Activated B cell treated with CpG ODN at 0.5 μM for 24 hours (primary cell): Measurements from ENCODE around the gene B3GNT7. TPM values are rescaled to one million over a fixed set of nuclear protein-coding genes. Genes with fewer than 3 reads are reported as not detected.

ENCODE experiments used
- ATAC-seq: fragments of 200-7000 bp; cut with Tn5 transposase; one replicate; pipeline ENCODE4 v1.10.0; 2021; ENCODE audit warnings: low read depth, mild to moderate bottlenecking, moderate library complexity
- CTCF ChIA-PET: fragments of 350-600 bp; sonication (Branson Sonifier 250); formaldehyde crosslinking; loops from one replicate; lab custom pipeline; 2021; ENCODE audit warnings: antibody characterized with exemption; lab: Charles Lee
- POLR2A ChIA-PET: fragments of 350-600 bp; sonication (Branson Sonifier 250); formaldehyde crosslinking; loops from one replicate; lab custom pipeline; 2021; ENCODE audit warnings: antibody characterized with exemption; lab: Charles Lee
- DNase-seq: peaks from one replicate; pipeline ENCODE4 v3.0.0; 2022
- H3K27ac Mint-ChIP-seq: one replicate; pipeline ENCODE4 v1.8.0; 2020; ENCODE audit warnings: mixed read lengths
- H3K27me3 Mint-ChIP-seq: one replicate; pipeline ENCODE4 v1.8.0; 2021; ENCODE audit warnings: mixed read lengths
- H3K36me3 Mint-ChIP-seq: one replicate; pipeline ENCODE4 v1.8.0; 2021; ENCODE audit warnings: low read depth, mixed read lengths
- H3K4me1 Mint-ChIP-seq: one replicate; pipeline ENCODE4 v1.8.0; 2021; ENCODE audit warnings: mixed read lengths
- H3K4me3 Mint-ChIP-seq: one replicate; pipeline ENCODE4 v1.8.0; 2020; ENCODE audit warnings: mild to moderate bottlenecking, mixed read lengths
- H3K9me3 Mint-ChIP-seq: one replicate; pipeline ENCODE4 v1.8.0; 2020; ENCODE audit warnings: mixed read lengths
- CTCF ChIP-seq: fragments of 200-600 bp; IDR thresholded peaks from one replicate; pipeline ENCODE4 v1.8.0; 2022; ENCODE audit warnings: antibody characterized with exemption, mild to moderate bottlenecking
- intact Hi-C: fragments of 100-400 bp; cut with micrococcal nuclease; formaldehyde crosslinking; loops from one replicate; pipeline ENCODE4 v1.15.1; 2024
- total RNA-seq: library from RNA; stranded (reverse); gene quantifications from 2 replicates; pipeline ENCODE4 v1.2.3, GENCODE V29; 2022

B3GNT7 gene
- total RNA-seq, 1 donor from 2014 or later, result 24.4 TPM

DNA sequence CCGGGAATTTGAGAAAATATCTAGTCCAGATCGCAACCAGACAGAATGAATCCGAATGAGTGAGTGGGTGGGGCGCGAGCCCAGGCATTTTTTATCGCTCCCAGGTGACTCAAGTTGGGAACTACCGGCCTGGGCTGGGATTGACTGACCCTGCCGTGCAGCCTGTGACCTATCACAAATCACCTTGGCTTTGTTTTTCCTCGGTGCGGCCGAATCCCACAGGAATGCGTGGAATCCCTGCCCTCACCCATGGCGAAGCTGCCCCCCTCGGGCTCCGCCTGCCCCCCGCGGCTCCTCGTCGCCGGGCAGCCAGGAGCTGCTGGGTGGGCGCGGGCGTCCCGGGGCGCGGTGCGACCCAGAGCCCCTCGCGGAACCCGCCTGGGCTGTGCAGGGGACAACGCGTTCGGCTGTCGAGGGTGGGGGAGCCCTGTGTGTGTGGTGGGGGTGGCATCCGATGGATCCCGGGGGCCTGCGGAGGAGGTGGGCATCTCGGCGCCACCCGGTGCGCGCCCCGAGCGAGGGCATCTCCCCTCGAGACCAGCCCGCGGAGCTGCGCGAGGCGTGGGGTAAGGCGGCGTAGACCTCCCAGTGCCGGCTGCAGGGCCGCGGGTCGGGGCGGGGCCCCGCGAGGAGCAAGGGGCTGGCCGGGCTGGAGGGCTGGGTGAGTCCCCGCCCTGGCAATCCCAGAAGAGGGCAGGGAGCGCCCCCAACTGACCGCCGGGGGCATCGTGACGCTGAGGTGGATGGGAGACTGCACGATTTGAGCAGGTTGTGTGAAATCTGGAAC lies 16.5 kb downstream of the B3GNT7 start:
- DNase-seq (peak; percentile 86), ATAC-seq (peak; percentile 100)
- Mint-ChIP-seq H3K9me3 (peaks cover 2% of the 10 kb centered on the region), H3K27ac (no peak overlapping the region), H3K4me1 (peaks cover 9% of the 10 kb centered on the region), H3K4me3 (peak overlapping the region; percentile 56), H3K27me3 (peaks cover 13% of the 10 kb centered on the region), H3K36me3 (no peaks in the 10 kb centered on the region)
- intact Hi-C loops, result loop anchor here (1.0 to 2.0 kb wide), 5 partner anchors 17 to 308 kb away; partner anchors contain the start of gene B3GNT7
- POLR2A ChIA-PET, result interaction anchor here (0.8 to 1.8 kb wide), 2 partner anchors 16 to 18 kb away, joined by 3 to 9 read pairs; partner anchors contain the start of gene B3GNT7
- no peak for TF ChIP-seq CTCF
- CTCF ChIA-PET, result interaction anchor here (0.8 to 9.7 kb wide), 20 partner anchors 11 to 309 kb away, joined by 3 to 79 read pairs (median 4); no protein-coding TSS in a partner anchor

DNA sequence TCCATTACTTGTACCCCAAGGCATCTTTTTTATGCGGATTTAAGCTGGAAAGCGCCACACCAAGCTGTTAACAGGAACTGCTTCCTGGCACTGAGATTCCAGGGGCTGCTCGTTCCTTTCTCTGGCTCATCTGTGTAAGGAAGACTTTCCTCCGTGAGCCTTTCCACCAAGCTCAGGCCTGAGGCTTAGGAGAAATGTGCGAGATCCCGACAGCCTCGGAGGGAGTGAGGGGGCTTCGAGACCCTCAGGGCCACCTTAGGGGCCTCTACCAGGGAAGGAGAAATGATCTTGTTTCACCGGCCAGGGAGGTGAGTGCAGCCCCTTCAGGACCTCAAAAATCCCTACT lies 17.1 kb downstream of the B3GNT7 start:
- H3K4me1 Mint-ChIP-seq, result peaks cover 9% of the 10 kb centered on the region
- ATAC-seq, result no peak
- H3K27me3 Mint-ChIP-seq, result peaks cover 13% of the 10 kb centered on the region
- no peak for TF ChIP-seq CTCF
- DNase-seq, result no peak
- ChIA-PET POLR2A (interaction anchor here (0.8 kb wide), 1 partner anchor 17 kb away, joined by 3 read pairs; the partner anchor contains the start of gene B3GNT7), CTCF (interaction anchor here (0.8 to 9.7 kb wide), 18 partner anchors 12 to 310 kb away, joined by 3 to 79 read pairs (median 4); no protein-coding TSS in a partner anchor)
- no peak overlapping the region for H3K27ac Mint-ChIP-seq
- H3K36me3 Mint-ChIP-seq, result no peaks in the 10 kb centered on the region
- intact Hi-C loops, result loop anchor here (1.0 to 2.0 kb wide), 5 partner anchors 18 to 308 kb away; partner anchors contain the start of gene B3GNT7
- H3K4me3 Mint-ChIP-seq, result peak overlapping the region; percentile 30
- H3K9me3 Mint-ChIP-seq, result peaks cover 2% of the 10 kb centered on the region

- intact Hi-C loops, result loop anchor here (2.0 kb wide), 1 partner anchor 19 kb away; the partner anchor contains the start of gene B3GNT7
- ChIA-PET POLR2A (no interaction called here), CTCF (interaction anchor here (0.8 to 9.7 kb wide), 9 partner anchors 13 to 311 kb away, joined by 3 to 79 read pairs (median 4); no protein-coding TSS in a partner anchor)
- peaks cover 13% of the 10 kb centered on the region for H3K27me3 Mint-ChIP-seq
- ATAC-seq (no peak), DNase-seq (no peak)
- TF ChIP-seq CTCF, result no peak
- no peak overlapping the region for H3K4me3 Mint-ChIP-seq
- H3K9me3 Mint-ChIP-seq, result peaks cover 2% of the 10 kb centered on the region
- H3K27ac Mint-ChIP-seq, result no peak overlapping the region
- no peaks in the 10 kb centered on the region for H3K36me3 Mint-ChIP-seq
- peaks cover 9% of the 10 kb centered on the region for H3K4me1 Mint-ChIP-seq
These were observed 17.9 kb downstream of the B3GNT7 start for GRCh38 chr2:231413456-231413855.

- no peak for TF ChIP-seq CTCF
- no peak for DNase-seq
- Mint-ChIP-seq H3K27ac (no peak overlapping the region), H3K36me3 (no peaks in the 10 kb centered on the region), H3K9me3 (peaks cover 2% of the 10 kb centered on the region), H3K4me1 (peaks cover 9% of the 10 kb centered on the region), H3K4me3 (no peak overlapping the region), H3K27me3 (peaks cover 13% of the 10 kb centered on the region)
- ATAC-seq, result no peak
- intact Hi-C loops, result loop anchor here (2.0 kb wide), 1 partner anchor 19 kb away; the partner anchor contains the start of gene B3GNT7
- POLR2A ChIA-PET, result no interaction called here
- CTCF ChIA-PET, result interaction anchor here (0.9 to 9.7 kb wide), 4 partner anchors 115 to 311 kb away, joined by 5 to 79 read pairs (median 46); no protein-coding TSS in a partner anchor
These were observed 18.5 kb downstream of the B3GNT7 start for GRCh38 chr2:231413921-231414476.
